HepG2 (cell line): ENCODE data around the gene MLANA. TPM values are rescaled to one million over a fixed set of nuclear protein-coding genes. Genes with fewer than 3 reads are reported as not detected.

ENCODE experiments used
- ATAC-seq: fragments of 200-7000 bp; cut with Tn5 transposase; 3 replicates; pipeline ENCODE4 v1.9.1; 2020; ENCODE audit warnings: mild to moderate bottlenecking, moderate library complexity
- BruUV-seq: library from RNA; stranded (reverse); fragments of 400-500 nt; replicated peaks from 2 replicates; lab custom pipeline; 2021; lab: Mats Ljungman, UMichigan
- CTCF ChIA-PET: fragments of 300-600 bp; formaldehyde crosslinking; extraction: SDS; loops from one replicate; lab custom pipeline; 2021; ENCODE audit warnings: low total read pairs, inconsistent platforms, low intra/inter-chr PET ratio; lab: Yijun Ruan, JAX
- POLR2A ChIA-PET: fragments of 350-600 bp; sonication (Branson Sonifier 250); formaldehyde crosslinking; loops from one replicate; lab custom pipeline; 2020; ENCODE audit warnings: antibody characterized with exemption, inconsistent platforms; lab: Yijun Ruan, JAX
- DNase-seq: peaks from one replicate; pipeline ENCODE4 v3.0.0-alpha.2; 2015; ENCODE audit warnings: low spot score
- FAIRE-seq: peaks from 3 replicates; lab custom pipeline; 2011; peaks lifted over from hg19 to GRCh38; lab: Jason Lieb, UNC
- H2AFZ ChIP-seq: one replicate; pipeline ENCODE4 v1.6.1; 2011; ENCODE audit warnings: low read length, inconsistent platforms
- H3K27ac ChIP-seq: fragments of 300-600 bp; 3 replicates; pipeline ENCODE4 v1.8.0; 2011; ENCODE audit warnings: mixed run types, mild to moderate bottlenecking, mixed read lengths, low read length, inconsistent platforms; ENCODE audit not compliant: insufficient read depth; ENCODE audit errors: extremely low read length
- H3K27me3 ChIP-seq, 2 experiments: fragments of 200-600 bp in 1 of 2; 2 replicates in 1 of 2; 3 replicates in 1 of 2; pipeline versions ENCODE4 v1.6.0 to v1.8.0; 2011; ENCODE audit warnings: low read length in 2 of 2, mild to moderate bottlenecking in 2 of 2, moderate library complexity in 2 of 2, inconsistent platforms in 1 of 2; ENCODE audit not compliant: insufficient read depth in 2 of 2, control insufficient read depth in 1 of 2
- H3K36me3 ChIP-seq, 2 experiments: fragments of 200-600 bp in 1 of 2; replicated peaks in 1 of 2; 2 replicates in 1 of 2; 3 replicates in 1 of 2; pipeline versions ENCODE4 v1.5.1 to v1.8.0; 2011; ENCODE audit warnings: low read length in 2 of 2, inconsistent platforms in 1 of 2; ENCODE audit not compliant: insufficient read depth in 2 of 2, control insufficient read depth in 1 of 2
- H3K4me1 ChIP-seq: 2 replicates; pipeline ENCODE4 v1.5.1; 2012; ENCODE audit warnings: low read length, inconsistent platforms; ENCODE audit not compliant: insufficient read depth
- H3K4me2 ChIP-seq: 2 replicates; pipeline ENCODE4 v1.6.0; 2011; ENCODE audit warnings: low read depth, low read length, inconsistent platforms
- H3K4me3 ChIP-seq, 3 experiments: fragments of 200-600 bp in 1 of 3; sonication (generic), shearing (Covaris generic) in 1 of 3; replicated peaks in 1 of 3; 2 replicates each; pipeline ENCODE4 v1.5.1; 2011 to 2016; ENCODE audit warnings: low read length in 3 of 3, inconsistent platforms in 2 of 3, low read depth in 2 of 3, mild to moderate bottlenecking in 2 of 3, control low read depth in 1 of 3, mixed read lengths in 1 of 3; ENCODE audit not compliant: insufficient read depth in 1 of 3
- H3K79me2 ChIP-seq: one replicate; pipeline ENCODE4 v1.6.1; 2011; ENCODE audit warnings: low read length, inconsistent platforms; ENCODE audit not compliant: insufficient read depth
- H3K9ac ChIP-seq: 2 replicates; pipeline ENCODE4 v1.6.0; 2011; ENCODE audit warnings: mild to moderate bottlenecking, low read depth, low read length, inconsistent platforms; ENCODE audit not compliant: insufficient read depth
- H3K9me3 ChIP-seq: 2 replicates; pipeline ENCODE4 v1.5.1; 2012; ENCODE audit warnings: mild to moderate bottlenecking, low read length
- H4K20me1 ChIP-seq: 2 replicates; pipeline ENCODE4 v1.6.0; 2011; ENCODE audit warnings: inconsistent platforms, mild to moderate bottlenecking, low read length, moderate library complexity; ENCODE audit not compliant: insufficient read depth
- DNMT1 ChIP-seq: sonication (generic); formaldehyde crosslinking; IDR thresholded peaks from 2 replicates; pipeline ENCODE4 v1.5.1; 2020; ENCODE audit warnings: mild to moderate bottlenecking, missing genetic modification reagents
- EP300 ChIP-seq, 3 experiments: sonication (generic) in 1 of 3; formaldehyde crosslinking in 1 of 3; IDR thresholded peaks; 2 replicates each; pipeline versions ENCODE4 v1.5.1 to v1.6.1; 2011 to 2020; ENCODE audit warnings: low read depth in 2 of 3, low read length in 2 of 3, borderline replicate concordance in 1 of 3, improper control_type of control experiment in 1 of 3, mild to moderate bottlenecking in 1 of 3, missing genetic modification reagents in 1 of 3, moderate library complexity in 1 of 3
- HOXA3 ChIP-seq: sonication (generic); formaldehyde crosslinking; IDR thresholded peaks from 2 replicates; pipeline ENCODE4 v1.5.0; 2020; ENCODE audit warnings: missing genetic modification reagents
- KLF13 ChIP-seq: sonication (generic); formaldehyde crosslinking; IDR thresholded peaks from 2 replicates; pipeline ENCODE4 v1.4.0; 2020; ENCODE audit warnings: mild to moderate bottlenecking, missing genetic modification reagents
- MTA1 ChIP-seq: sonication (generic); formaldehyde crosslinking; IDR thresholded peaks from 2 replicates; pipeline ENCODE4 v1.4.0; 2020; ENCODE audit warnings: missing genetic modification reagents, mild to moderate bottlenecking, borderline replicate concordance
- NBN ChIP-seq: fragments of 450-650 bp; conservative IDR thresholded peaks from 2 replicates; pipeline ENCODE4 v1.6.1; 2017
- PHF21A ChIP-seq: sonication (generic); formaldehyde crosslinking; IDR thresholded peaks from 2 replicates; pipeline ENCODE4 v1.5.0; 2020; ENCODE audit warnings: mild to moderate bottlenecking, missing genetic modification reagents
- SMAD9 ChIP-seq: sonication (generic); formaldehyde crosslinking; IDR thresholded peaks from 2 replicates; pipeline ENCODE4 v1.5.1; 2020; ENCODE audit warnings: mild to moderate bottlenecking, missing genetic modification reagents
- SP5 ChIP-seq: IDR thresholded peaks from 2 replicates; pipeline ENCODE4 v1.6.1; 2016; ENCODE audit warnings: low read depth, borderline replicate concordance
- ZNF354B ChIP-seq: sonication (generic); formaldehyde crosslinking; IDR thresholded peaks from 2 replicates; pipeline ENCODE4 v1.8.0; 2022; ENCODE audit warnings: mild to moderate bottlenecking, missing genetic modification reagents
- ZNF737 ChIP-seq: sonication (generic); formaldehyde crosslinking; IDR thresholded peaks from 2 replicates; pipeline ENCODE4 v1.5.0; 2020; ENCODE audit warnings: missing genetic modification reagents, mild to moderate bottlenecking, borderline replicate concordance
- ZNF776 ChIP-seq: sonication (generic); formaldehyde crosslinking; IDR thresholded peaks from 2 replicates; pipeline ENCODE4 v1.4.0; 2020; ENCODE audit warnings: mild to moderate bottlenecking, missing genetic modification reagents
- WGBS: methylation state at CpG from one replicate; pipeline ENCODE4 v1.1.6; 2017; ENCODE audit warnings: low lambda C conversion rate; 5-methylcytosine and 5-hydroxymethylcytosine counted together
- in situ Hi-C: cut with HindIII; loops from 2 replicates; pipeline ENCODE4 v1.10.0; 2017; ENCODE audit warnings: low pct_unique_long_range_greater_than_20kb; ENCODE audit not compliant: extremely low pct_ligation_motif_present
- intact Hi-C: fragments of 100-400 bp; cut with micrococcal nuclease; formaldehyde crosslinking; loops from one replicate; pipeline ENCODE4 v1.10.0; 2022; ENCODE audit not compliant: unreplicated experiment
- polyA plus RNA-seq, 8 experiments: library from polyadenylated mRNA; depleted of rRNA in 3 of 8; stranded (reverse) in 7 of 8; unstranded in 1 of 8; fragments of >200 nt; fragmentation: Illumina TruSeq in 4 of 8; extraction: Trizol in 4 of 8; gene quantifications; 2 replicates each; pipeline versions ENCODE4 v1.2.1 to v1.2.3, GENCODE V29; 2011 to 2016; ENCODE audit warnings: low read depth in 4 of 8, missing spikeins in 1 of 8, mixed read lengths in 1 of 8; ENCODE audit not compliant: insufficient read depth in 1 of 8
- total RNA-seq, 5 experiments: library from RNA; depleted of rRNA; stranded (reverse); fragments of >200 nt; fragmentation: Illumina TruSeq; extraction: Trizol; gene quantifications; 2 replicates each; pipeline ENCODE4 v1.2.3, GENCODE V29; 2016; ENCODE audit warnings: low read depth in 1 of 5
- TF ChIP-seq, protein P1 (sequence below): sonication (generic); formaldehyde crosslinking; IDR thresholded peaks from 2 replicates; pipeline ENCODE4 v1.5.1; 2020; ENCODE audit warnings: mild to moderate bottlenecking, missing genetic modification reagents, borderline replicate concordance
- TF ChIP-seq, protein P2 (sequence below): sonication (generic); formaldehyde crosslinking; IDR thresholded peaks from 2 replicates; pipeline ENCODE4 v1.5.1; 2020; ENCODE audit warnings: missing genetic modification reagents, mild to moderate bottlenecking, borderline replicate concordance
- TF ChIP-seq, protein P3 (sequence below): fragments of 450-650 bp; IDR thresholded peaks from 2 replicates; pipeline ENCODE4 v1.6.1; 2017; ENCODE audit warnings: mild to moderate bottlenecking

Gene MLANA
- total and polyA plus RNA-seq, 2 of the 13 experiments (the other 11 are each of a cell fraction or from before 2014, with no cell fraction given): 0.11 to 0.18 TPM

DNA sequence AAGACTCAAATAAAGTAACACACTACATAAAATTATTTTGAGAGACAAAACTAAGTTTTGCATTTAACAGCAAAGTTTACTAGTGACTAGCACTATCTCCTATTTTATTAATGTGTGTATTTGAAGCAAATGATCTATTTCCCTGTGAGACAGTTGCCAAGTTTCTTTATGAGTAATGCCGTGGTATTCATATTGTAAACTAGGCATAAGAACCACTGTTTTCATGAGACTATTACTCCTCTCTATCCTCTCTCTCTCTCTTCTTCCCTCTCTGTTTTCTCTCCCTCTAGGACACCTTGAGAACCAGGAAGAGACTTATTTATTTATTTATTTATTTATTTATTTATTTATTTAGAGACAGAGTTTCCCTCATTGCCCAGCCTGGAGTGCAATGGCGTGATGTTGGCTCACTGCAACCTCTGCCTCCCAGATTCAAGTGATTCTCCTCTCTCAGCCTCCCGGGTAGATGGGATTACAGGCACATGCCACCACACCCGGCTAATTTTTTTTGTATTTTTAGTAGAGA lies 61.1 kb downstream of the MLANA start (continued):
- TF ChIP-seq DNMT1: no peak
- no peak for TF ChIP-seq PHF21A

DNA sequence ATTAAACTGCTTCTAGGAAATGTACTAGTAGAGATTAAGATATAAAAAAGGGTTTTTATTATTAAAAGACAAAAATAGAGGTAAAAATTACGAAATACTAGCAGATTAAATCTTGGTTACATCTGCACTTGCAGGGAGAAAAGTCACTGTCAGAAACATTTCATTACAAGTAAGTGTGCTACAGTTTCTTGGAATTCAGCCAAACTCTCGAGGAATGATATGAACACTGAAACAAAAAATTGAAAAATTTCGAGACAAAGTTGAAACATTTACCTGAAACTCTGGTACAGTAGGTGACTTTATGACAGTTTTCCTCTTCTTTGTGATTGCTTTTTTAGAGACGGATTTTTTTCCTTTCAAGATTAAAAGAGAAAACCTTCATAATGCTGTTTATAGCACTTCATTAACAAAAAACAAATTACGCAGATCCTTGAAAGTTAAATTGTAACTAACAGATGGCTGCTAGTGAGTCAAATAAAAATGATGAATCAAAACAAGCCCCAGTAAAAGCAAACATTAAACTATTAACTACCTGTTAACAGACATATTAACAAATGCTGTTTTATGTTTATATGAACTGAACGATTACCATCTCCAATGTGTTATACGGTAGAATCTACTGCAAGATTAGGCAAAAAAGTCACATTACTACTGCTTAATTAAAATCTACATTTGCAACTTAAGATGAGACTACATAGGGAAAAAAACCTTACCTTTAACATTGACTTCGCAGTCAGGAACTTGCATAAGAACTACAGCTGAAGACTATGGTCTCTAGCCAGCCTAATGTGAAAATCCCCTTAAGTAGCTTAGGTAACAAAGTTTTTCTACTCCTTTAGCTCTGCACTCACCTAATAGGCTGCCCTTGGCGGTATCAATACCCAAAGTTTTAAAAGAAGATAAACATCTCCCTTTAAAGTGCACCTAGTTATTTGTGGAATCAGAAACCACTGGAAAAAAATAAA lies 63.3 kb downstream of the MLANA start:
- no peaks in the 10 kb centered on the region for H3K27me3 ChIP-seq
- no peak for FAIRE-seq
- H3K4me3 ChIP-seq: no peak overlapping the region
- no peak for ATAC-seq
- H3K36me3 ChIP-seq: no peaks in the 10 kb centered on the region
- no peaks in the 10 kb centered on the region for H4K20me1 ChIP-seq
- DNase-seq: no peak
- intact Hi-C loops: no loop called here
- POLR2A ChIA-PET: no interaction called here
- CTCF ChIA-PET: no interaction called here
- TF ChIP-seq, protein P1, sequence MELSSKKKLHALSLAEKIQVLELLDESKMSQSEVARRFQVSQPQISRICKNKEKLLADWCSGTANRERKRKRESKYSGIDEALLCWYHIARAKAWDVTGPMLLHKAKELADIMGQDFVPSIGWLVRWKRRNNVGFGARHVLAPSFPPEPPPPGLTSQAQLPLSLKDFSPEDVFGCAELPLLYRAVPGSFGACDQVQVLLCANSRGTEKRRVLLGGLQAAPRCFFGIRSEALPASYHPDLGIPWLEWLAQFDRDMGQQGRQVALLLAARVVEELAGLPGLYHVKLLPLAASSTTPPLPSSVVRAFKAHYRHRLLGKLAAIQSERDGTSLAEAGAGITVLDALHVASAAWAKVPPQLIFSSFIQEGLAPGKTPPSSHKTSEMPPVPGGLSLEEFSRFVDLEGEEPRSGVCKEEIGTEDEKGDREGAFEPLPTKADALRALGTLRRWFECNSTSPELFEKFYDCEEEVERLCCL: no peak
- TF ChIP-seq, protein P2, sequence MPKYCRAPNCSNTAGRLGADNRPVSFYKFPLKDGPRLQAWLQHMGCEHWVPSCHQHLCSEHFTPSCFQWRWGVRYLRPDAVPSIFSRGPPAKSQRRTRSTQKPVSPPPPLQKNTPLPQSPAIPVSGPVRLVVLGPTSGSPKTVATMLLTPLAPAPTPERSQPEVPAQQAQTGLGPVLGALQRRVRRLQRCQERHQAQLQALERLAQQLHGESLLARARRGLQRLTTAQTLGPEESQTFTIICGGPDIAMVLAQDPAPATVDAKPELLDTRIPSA (CRISPR knock-in tag): no peak
- TF ChIP-seq, protein P3, sequence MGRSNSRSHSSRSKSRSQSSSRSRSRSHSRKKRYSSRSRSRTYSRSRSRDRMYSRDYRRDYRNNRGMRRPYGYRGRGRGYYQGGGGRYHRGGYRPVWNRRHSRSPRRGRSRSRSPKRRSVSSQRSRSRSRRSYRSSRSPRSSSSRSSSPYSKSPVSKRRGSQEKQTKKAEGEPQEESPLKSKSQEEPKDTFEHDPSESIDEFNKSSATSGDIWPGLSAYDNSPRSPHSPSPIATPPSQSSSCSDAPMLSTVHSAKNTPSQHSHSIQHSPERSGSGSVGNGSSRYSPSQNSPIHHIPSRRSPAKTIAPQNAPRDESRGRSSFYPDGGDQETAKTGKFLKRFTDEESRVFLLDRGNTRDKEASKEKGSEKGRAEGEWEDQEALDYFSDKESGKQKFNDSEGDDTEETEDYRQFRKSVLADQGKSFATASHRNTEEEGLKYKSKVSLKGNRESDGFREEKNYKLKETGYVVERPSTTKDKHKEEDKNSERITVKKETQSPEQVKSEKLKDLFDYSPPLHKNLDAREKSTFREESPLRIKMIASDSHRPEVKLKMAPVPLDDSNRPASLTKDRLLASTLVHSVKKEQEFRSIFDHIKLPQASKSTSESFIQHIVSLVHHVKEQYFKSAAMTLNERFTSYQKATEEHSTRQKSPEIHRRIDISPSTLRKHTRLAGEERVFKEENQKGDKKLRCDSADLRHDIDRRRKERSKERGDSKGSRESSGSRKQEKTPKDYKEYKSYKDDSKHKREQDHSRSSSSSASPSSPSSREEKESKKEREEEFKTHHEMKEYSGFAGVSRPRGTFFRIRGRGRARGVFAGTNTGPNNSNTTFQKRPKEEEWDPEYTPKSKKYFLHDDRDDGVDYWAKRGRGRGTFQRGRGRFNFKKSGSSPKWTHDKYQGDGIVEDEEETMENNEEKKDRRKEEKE: no peak
- no peak for TF ChIP-seq ZNF737 (CRISPR knock-in tag)
- TF ChIP-seq EP300 (IDR thresholded peaks at IDR 0.05; ENCODE audit: low read depth in 2 of 2, low read length in 2 of 2): no peak
- no peak for TF ChIP-seq EP300 (CRISPR knock-in tag; IDR thresholded peaks at IDR 0.05; ENCODE audit: borderline replicate concordance)
- TF ChIP-seq MTA1 (CRISPR knock-in tag): no peak
- no peak for TF ChIP-seq SP5 (CRISPR knock-in tag)
- TF ChIP-seq SMAD9 (CRISPR knock-in tag): no peak
- TF ChIP-seq ZNF776 (CRISPR knock-in tag): no peak
- TF ChIP-seq ZNF354B (CRISPR knock-in tag): no peak
- TF ChIP-seq KLF13 (CRISPR knock-in tag): no peak
- TF ChIP-seq HOXA3: no peak
- no peak for TF ChIP-seq NBN
- no peaks in the 10 kb centered on the region for H3K9me3 ChIP-seq
- no TSS peak for BruUV-seq
- H2AFZ ChIP-seq: no peak overlapping the region
- H3K9ac ChIP-seq: no peak overlapping the region
- H3K27ac ChIP-seq: no peak overlapping the region
- no peaks in the 10 kb centered on the region for H3K79me2 ChIP-seq
- 96% methylated on average over 9 of the region's 9 CpGs for WGBS
- H3K4me2 ChIP-seq: no peak overlapping the region
- no peaks in the 10 kb centered on the region for H3K4me1 ChIP-seq
- in situ Hi-C loops: no loop called here
